Renal cortex interstitium (tissue), 15 donors: ENCODE results near the gene ODC1. TPM values are rescaled to one million over a fixed set of nuclear protein-coding genes. Genes with fewer than 3 reads are reported as not detected.
A peak's percentile ranks its signal among the peaks of the same experiment; 100 is the strongest.
"Not testable (repeated sequence)": the region's sequence is repeated elsewhere in the genome, so short reads cannot be mapped to it uniquely, and the experiment has no call there.

Experiments used
- DNase-seq, 11 donors: peaks; one replicate each; pipeline ENCODE4 v3.0.0-alpha.2; 2013; ENCODE audit warnings: low read depth in 9 of 11, low spot score in 4 of 11; ENCODE audit errors: extremely low read depth in 1 of 11
- long read RNA-seq, 16 experiments: transcript quantifications; one replicate each; lab custom pipeline, GENCODE V29; 2026
- polyA plus RNA-seq, 3 donors: library from polyadenylated mRNA; unstranded; fragments of 120-200 nt; gene quantifications; one replicate each; pipeline ENCODE4 v1.2.1, GENCODE V29; 2013; ENCODE audit not compliant: insufficient read length in 3 of 3

The ODC1 gene
- polyA plus RNA-seq, result 100 to 1,000 TPM; 395 to 463 (median 445) TPM
- long read RNA-seq, donor 1, transcript ODC1-201 (12 exons, 2,653 nt), result major isoform, 116 of 133 reads
- long read RNA-seq, donor 1, partial matches to known transcripts, result 12 of 133 reads
- long read RNA-seq, donor 1, other reads (novel, unspliced or antisense), result 5 of 133 reads
- long read RNA-seq, donor 2, transcript ODC1-201 (12 exons, 2,653 nt), result major isoform, 104 of 139 reads
- long read RNA-seq, donor 2, partial matches to known transcripts, result 35 of 139 reads
- long read RNA-seq, donor 2, other reads (novel, unspliced or antisense), result 0 of 139 reads
- long read RNA-seq, donor 3, transcript ODC1-201 (12 exons, 2,653 nt), result major isoform, 170 of 276 reads
- long read RNA-seq, donor 3, partial matches to known transcripts, result 93 of 276 reads
- long read RNA-seq, donor 3, other reads (novel, unspliced or antisense), result 13 of 276 reads
- long read RNA-seq, donor 4, transcript ODC1-201 (12 exons, 2,653 nt), result major isoform, 105 of 226 reads
- long read RNA-seq, donor 4, partial matches to known transcripts, result 121 of 226 reads
- long read RNA-seq, donor 4, other reads (novel, unspliced or antisense), result 0 of 226 reads
- long read RNA-seq, donor 5, result 0 reads
- long read RNA-seq, donor 6, transcript ODC1-201 (12 exons, 2,653 nt), result major isoform, 110 of 154 reads
- long read RNA-seq, donor 6, partial matches to known transcripts, result 44 of 154 reads
- long read RNA-seq, donor 6, other reads (novel, unspliced or antisense), result 0 of 154 reads
- long read RNA-seq, donor 7, transcript ODC1-201 (12 exons, 2,653 nt), result major isoform, 119 of 189 reads
- long read RNA-seq, donor 7, partial matches to known transcripts, result 64 of 189 reads
- long read RNA-seq, donor 7, other reads (novel, unspliced or antisense), result 6 of 189 reads
- long read RNA-seq, donor 8, transcript ODC1-201 (12 exons, 2,653 nt), result major isoform, 222 of 336 reads
- long read RNA-seq, donor 8, partial matches to known transcripts, result 100 of 336 reads
- long read RNA-seq, donor 8, other reads (novel, unspliced or antisense), result 14 of 336 reads
- long read RNA-seq, donor 9, transcript ODC1-201 (12 exons, 2,653 nt), result major isoform, 118 of 241 reads
- long read RNA-seq, donor 9, partial matches to known transcripts, result 111 of 241 reads
- long read RNA-seq, donor 9, other reads (novel, unspliced or antisense), result 12 of 241 reads
- long read RNA-seq, donor 10, transcript ODC1-201 (12 exons, 2,653 nt), result major isoform, 115 of 177 reads
- long read RNA-seq, donor 10, partial matches to known transcripts, result 62 of 177 reads
- long read RNA-seq, donor 10, other reads (novel, unspliced or antisense), result 0 of 177 reads
- long read RNA-seq, donor 11, transcript ODC1-201 (12 exons, 2,653 nt), result major isoform, 58 of 188 reads
- long read RNA-seq, donor 11, partial matches to known transcripts, result 130 of 188 reads
- long read RNA-seq, donor 11, other reads (novel, unspliced or antisense), result 0 of 188 reads
- long read RNA-seq, donor 12, transcript ODC1-201 (12 exons, 2,653 nt), result major isoform, 51 of 62 reads
- long read RNA-seq, donor 12, partial matches to known transcripts, result 11 of 62 reads
- long read RNA-seq, donor 12, other reads (novel, unspliced or antisense), result 0 of 62 reads
- long read RNA-seq, donor 13, transcript ODC1-201 (12 exons, 2,653 nt), result major isoform, 299 of 449 reads
- long read RNA-seq, donor 13, partial matches to known transcripts, result 129 of 449 reads
- long read RNA-seq, donor 13, other reads (novel, unspliced or antisense), result 21 of 449 reads
- long read RNA-seq, donor 14, transcript ODC1-201 (12 exons, 2,653 nt), result major isoform, 125 of 199 reads
- long read RNA-seq, donor 14, partial matches to known transcripts, result 74 of 199 reads
- long read RNA-seq, donor 14, other reads (novel, unspliced or antisense), result 0 of 199 reads
- long read RNA-seq, donor 15, transcript ODC1-201 (12 exons, 2,653 nt), result major isoform, 70 of 108 reads
- long read RNA-seq, donor 15, partial matches to known transcripts, result 38 of 108 reads
- long read RNA-seq, donor 15, other reads (novel, unspliced or antisense), result 0 of 108 reads
- long read RNA-seq, donor 16, transcript ODC1-201 (12 exons, 2,653 nt), result major isoform, 192 of 616 reads
- long read RNA-seq, donor 16, partial matches to known transcripts, result 411 of 616 reads
- long read RNA-seq, donor 16, other reads (novel, unspliced or antisense), result 13 of 616 reads

GRCh38 chr2:10447895-10448575 lies at the start of gene ODC1:
TSS of gene ODC1 (minus strand) at chr2:10448327. CDS start at chr2:10445032, 3,295 bp downstream.
- DNase-seq, result peak; percentile 68 to 91 (median 86)

- DNase-seq, result no peak
Observed at GRCh38 chr2:10497797-10498251, 49.7 kb upstream of the ODC1 start.

GRCh38 chr2:10495988-10496313 lies 47.8 kb upstream of the ODC1 start:
- no peak for DNase-seq

- DNase-seq, result no peak
Observed at GRCh38 chr2:10495311-10495987, 47.3 kb upstream of the ODC1 start.

GRCh38 chr2:10494351-10495066 lies 46.4 kb upstream of the ODC1 start:
- no peak for DNase-seq

- no peak for DNase-seq
Observed at GRCh38 chr2:10493634-10494281, 45.6 kb upstream of the ODC1 start.

- no peak for DNase-seq
Observed at GRCh38 chr2:10493075-10493633, 45.0 kb upstream of the ODC1 start.

DNA sequence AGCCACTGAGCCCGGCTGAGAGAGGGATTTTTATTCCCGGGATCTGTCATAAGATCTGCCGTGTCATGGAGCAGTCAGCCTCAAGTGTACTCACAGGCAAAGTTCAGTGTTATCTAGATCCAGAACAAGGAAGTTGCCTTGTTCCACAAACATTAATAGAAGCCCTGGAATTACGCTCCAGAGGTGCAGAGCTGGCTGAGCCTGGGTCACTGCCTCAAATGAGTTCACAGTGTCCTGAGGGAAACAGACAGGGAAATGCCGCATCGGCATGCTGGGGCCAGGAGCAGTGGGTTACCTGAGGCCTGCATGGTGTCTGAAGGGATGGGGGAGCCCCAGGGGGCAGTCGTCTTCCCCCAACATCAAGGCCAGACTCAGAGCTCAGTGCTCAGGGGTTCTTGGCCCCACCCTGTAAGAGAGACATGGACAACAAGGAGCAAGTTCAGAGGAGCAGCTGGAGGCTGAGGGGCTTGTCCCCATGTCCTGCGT lies 42.7 kb upstream of the ODC1 start:
- DNase-seq, result no peak

- DNase-seq, result no peak
Observed at GRCh38 chr2:10489842-10490555, 41.9 kb upstream of the ODC1 start.

- not testable (repeated sequence) for DNase-seq
Observed at GRCh38 chr2:10488142-10488541, 40.0 kb upstream of the ODC1 start.

- DNase-seq, result not testable (repeated sequence)
Observed at GRCh38 chr2:10487741-10488104, 39.6 kb upstream of the ODC1 start.

DNA sequence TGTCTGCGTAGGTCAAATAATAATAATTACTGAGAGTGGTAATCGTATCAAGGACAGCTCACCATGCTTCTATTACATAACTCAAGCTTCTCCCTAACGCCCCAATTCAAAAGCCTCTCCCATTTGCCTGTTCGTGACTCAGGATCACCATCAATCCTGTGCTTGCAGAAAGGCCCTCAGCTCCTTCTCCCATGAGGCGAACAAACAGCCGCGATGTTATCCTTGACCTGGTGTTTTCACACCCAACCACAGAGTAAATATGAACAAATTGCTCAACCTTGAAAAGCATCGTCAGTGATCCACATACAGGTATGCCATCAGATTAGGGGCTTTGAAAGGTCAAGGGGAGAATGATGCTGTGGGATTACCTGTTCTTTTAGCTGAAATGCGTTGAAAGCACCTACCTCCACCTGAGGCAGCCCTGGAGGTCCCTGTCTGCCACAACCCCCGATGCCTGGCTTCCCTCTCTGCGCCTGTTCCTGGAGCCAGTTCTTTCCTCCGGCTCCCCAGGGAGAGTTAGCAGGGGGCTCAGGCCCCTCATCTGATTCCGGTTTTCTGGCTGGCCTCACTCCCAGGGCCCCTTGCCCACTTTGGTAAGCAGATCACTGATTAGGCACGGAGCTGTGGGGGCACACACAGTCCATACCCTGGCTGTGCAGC lies 39.1 kb upstream of the ODC1 start:
- DNase-seq, result no peak

DNA sequence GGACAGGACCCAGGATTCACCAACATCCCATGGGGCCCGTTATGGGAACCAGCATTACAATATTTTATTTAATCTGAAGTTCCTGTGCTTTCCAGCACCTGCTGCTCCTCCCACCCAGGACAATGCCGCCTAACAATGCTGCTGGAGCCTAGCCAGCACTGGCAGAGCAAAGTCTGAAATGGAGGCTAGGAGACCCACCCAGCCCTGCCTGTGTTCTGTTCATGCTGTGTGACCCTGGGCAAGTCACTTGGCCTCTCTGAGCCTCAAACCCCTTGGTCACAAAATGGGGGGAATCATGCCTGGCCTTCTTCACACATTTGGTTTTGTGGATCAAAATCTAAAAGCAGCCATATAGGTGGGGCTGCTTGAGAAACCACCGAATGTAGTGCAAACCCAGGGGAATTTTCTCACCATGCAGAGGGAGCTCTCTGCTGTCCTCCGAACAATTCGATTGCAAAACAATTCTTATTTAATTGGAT lies 38.5 kb upstream of the ODC1 start:
- no peak for DNase-seq

DNA sequence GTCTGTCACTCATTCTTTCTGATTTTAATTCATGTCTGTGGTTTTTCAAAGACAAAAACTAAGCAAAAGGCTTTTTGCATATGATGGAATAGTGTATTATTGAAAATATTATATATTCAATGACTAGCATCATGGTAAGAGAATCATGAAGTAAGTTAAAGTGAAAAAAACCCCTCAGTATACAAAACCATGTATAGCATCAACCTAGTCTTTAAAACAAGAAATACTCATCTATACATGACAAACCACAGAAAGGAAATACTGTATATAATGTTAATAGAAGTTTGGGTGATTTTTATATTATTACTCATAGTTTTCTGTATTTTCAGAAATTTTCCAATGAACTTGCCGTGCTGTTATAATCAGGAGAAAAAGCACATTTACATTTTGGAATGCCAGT lies 38.0 kb upstream of the ODC1 start:
- no peak for DNase-seq
